ENCODE measurements around the gene RYR1. TPM values are rescaled to one million over a fixed set of nuclear protein-coding genes. Genes with fewer than 3 reads are reported as not detected.

Gene RYR1
- polyA plus RNA-seq, 3 donors: 0.76 to 2.1 (median 2.1) TPM

GRCh38 chr19:38559428-38560401 is 126.2 kb downstream of the RYR1 start:
- Histone ChIP-seq H3K9me3 (replicated peaks in 1 of 2; ENCODE audit: control insufficient read depth in 1 of 2, insufficient read depth in 1 of 2, low read length in 2 of 2) (no peaks in the 10 kb centered on the region), H3K27me3 (ENCODE audit: control insufficient read depth in 2 of 2, insufficient read depth in 2 of 2, low read length in 2 of 2) (peaks cover 0 to 16% of the 10 kb centered on the region in 2 donors), H3K9ac (ENCODE audit: insufficient read depth, low read length, poor library complexity, severe bottlenecking) (no peak overlapping the region), H2AFZ (ENCODE audit: insufficient read depth, low read depth, low read length, poor library complexity, severe bottlenecking) (no peak overlapping the region), H3K36me3 (replicated peaks in 1 of 2; ENCODE audit: control insufficient read depth in 1 of 2, insufficient read depth in 2 of 2, low read length in 2 of 2) (no peaks in the 10 kb centered on the region), H3K4me3 (replicated peaks in 1 of 3; ENCODE audit: low read depth in 2 of 3, low read length in 3 of 3) (no peak overlapping the region), H3K4me2 (replicated peaks; ENCODE audit: extremely low read depth, low read length, poor library complexity, severe bottlenecking) (no peak overlapping the region), H3K4me1 (ENCODE audit: control insufficient read depth in 1 of 2, insufficient read depth in 2 of 2, low read length in 2 of 2) (peaks cover 19 to 24% of the 10 kb centered on the region in 2 donors), H3K27ac (ENCODE audit: low read depth in 1 of 2, low read length in 2 of 2) (no peak overlapping the region), H3K79me2 (ENCODE audit: insufficient read depth, low read length) (no peaks in the 10 kb centered on the region), H4K20me1 (ENCODE audit: insufficient read depth, low read length) (no peaks in the 10 kb centered on the region)
- intact Hi-C loops (cut with micrococcal nuclease): no loop called here
- no peak for TF ChIP-seq CTCF (IDR thresholded peaks at IDR 0.05)
- WGBS (ENCODE audit: insufficient coverage): 100% methylated on average over 4 of the region's 13 CpGs
- peak overlapping the region in 1 of 2 donors; percentile 21 for H3K4me3 Mint-ChIP-seq
- peaks cover 0 to 3% (median 0%) of the 10 kb centered on the region in 7 donors for H3K9me3 Mint-ChIP-seq
- H3K4me1 Mint-ChIP-seq: peaks cover 16% of the 10 kb centered on the region
- H3K27me3 Mint-ChIP-seq (ENCODE audit: low read depth in 3 of 3): peaks cover 27 to 29% (median 28%) of the 10 kb centered on the region in 3 donors
- H3K27ac Mint-ChIP-seq: no peak overlapping the region
- DNase-seq: no peak
- no peaks in the 10 kb centered on the region for H3K36me3 Mint-ChIP-seq

- Histone ChIP-seq H3K79me2 (ENCODE audit: insufficient read depth, low read length) (no peaks in the 10 kb centered on the region), H3K36me3 (replicated peaks in 1 of 2; ENCODE audit: control insufficient read depth in 1 of 2, insufficient read depth in 2 of 2, low read length in 2 of 2) (no peaks in the 10 kb centered on the region), H3K9me3 (replicated peaks in 1 of 2; ENCODE audit: control insufficient read depth in 1 of 2, insufficient read depth in 1 of 2, low read length in 2 of 2) (no peaks in the 10 kb centered on the region), H3K4me1 (ENCODE audit: control insufficient read depth in 1 of 2, insufficient read depth in 2 of 2, low read length in 2 of 2) (peaks cover 24 to 34% of the 10 kb centered on the region in 2 donors), H3K4me2 (replicated peaks; ENCODE audit: extremely low read depth, low read length, poor library complexity, severe bottlenecking) (no peak overlapping the region), H3K27me3 (ENCODE audit: control insufficient read depth in 2 of 2, insufficient read depth in 2 of 2, low read length in 2 of 2) (peaks cover 0 to 24% of the 10 kb centered on the region in 2 donors), H4K20me1 (ENCODE audit: insufficient read depth, low read length) (no peaks in the 10 kb centered on the region), H2AFZ (ENCODE audit: insufficient read depth, low read depth, low read length, poor library complexity, severe bottlenecking) (no peak overlapping the region), H3K4me3 (replicated peaks in 1 of 3; ENCODE audit: low read depth in 2 of 3, low read length in 3 of 3) (no peak overlapping the region), H3K27ac (ENCODE audit: low read depth in 1 of 2, low read length in 2 of 2) (no peak overlapping the region), H3K9ac (ENCODE audit: insufficient read depth, low read length, poor library complexity, severe bottlenecking) (no peak overlapping the region)
- DNase-seq: no peak
- Mint-ChIP-seq H3K27ac (peak overlapping the region in 1 of 7 donors; percentile 51), H3K9me3 (peaks cover 0 to 8% (median 2%) of the 10 kb centered on the region in 7 donors), H3K4me1 (peaks cover 20% of the 10 kb centered on the region), H3K27me3 (ENCODE audit: low read depth in 3 of 3) (peaks cover 34 to 36% (median 36%) of the 10 kb centered on the region in 3 donors), H3K4me3 (no peak overlapping the region), H3K36me3 (no peaks in the 10 kb centered on the region)
- intact Hi-C loops (cut with micrococcal nuclease): no loop called here
- WGBS (ENCODE audit: insufficient coverage): 93% methylated on average over 37 of the region's 42 CpGs
- no peak for TF ChIP-seq CTCF (IDR thresholded peaks at IDR 0.05)
Measured at GRCh38 chr19:38561053-38561606, 127.6 kb downstream of the RYR1 start.
